Stimulated activated CD8-positive, alpha-beta memory T cell treated with anti-CD3 and anti-CD28 coated beads, Interleukin-12 subunit alpha, Interleukin-12 subunit beta, amount 100 ng/mL, for 4 hours (primary cell): ENCODE data around the gene FNDC3B.
A peak's percentile ranks its signal among the peaks of the same experiment; 100 is the strongest.
"Not testable (repeated sequence)": the region's sequence is repeated elsewhere in the genome, so short reads cannot be mapped to it uniquely, and the experiment has no call there.

Experiments
- DNase-seq: peaks from one replicate; pipeline ENCODE4 v3.0.0-alpha.2; 2020; ENCODE audit warnings: low read depth

FNDC3B gene

GRCh38 chr3:172093581-172094443 is 54.4 kb downstream of the FNDC3B start:
- not testable (repeated sequence) for DNase-seq

GRCh38 chr3:172094621-172095557 is 55.5 kb downstream of the FNDC3B start:
- no peak for DNase-seq

- DNase-seq, result no peak
Measured at GRCh38 chr3:172096881-172097420, 57.6 kb downstream of the FNDC3B start.

GRCh38 chr3:172097585-172097984 is 58.2 kb downstream of the FNDC3B start:
- DNase-seq, result no peak

GRCh38 chr3:172098698-172099494 is 59.5 kb downstream of the FNDC3B start:
- no peak for DNase-seq

- no peak for DNase-seq
Measured at GRCh38 chr3:172099495-172099808, 60.1 kb downstream of the FNDC3B start.

- no peak for DNase-seq
Measured at GRCh38 chr3:172100482-172100881, 61.1 kb downstream of the FNDC3B start.

GRCh38 chr3:172101107-172101506 is 61.7 kb downstream of the FNDC3B start:
- DNase-seq, result no peak

GRCh38 chr3:172102123-172102882 is 62.9 kb downstream of the FNDC3B start:
- peak; percentile 9 for DNase-seq

- no peak for DNase-seq
Measured at GRCh38 chr3:172102883-172103310, 63.5 kb downstream of the FNDC3B start.

- no peak for DNase-seq
Measured at GRCh38 chr3:172103724-172104123, 64.3 kb downstream of the FNDC3B start.

GRCh38 chr3:172104471-172105072 is 65.2 kb downstream of the FNDC3B start:
- no peak for DNase-seq

GRCh38 chr3:172106037-172106954 is 66.9 kb downstream of the FNDC3B start:
- no peak for DNase-seq

- DNase-seq, result peak; percentile 40
Measured at GRCh38 chr3:172106989-172107388, 67.6 kb downstream of the FNDC3B start.

- peak; percentile 26 for DNase-seq
Measured at GRCh38 chr3:172107403-172107802, 68.0 kb downstream of the FNDC3B start.

GRCh38 chr3:172110127-172110779 is 70.9 kb downstream of the FNDC3B start:
- DNase-seq, result no peak

GRCh38 chr3:172111163-172111562 is 71.8 kb downstream of the FNDC3B start:
- no peak for DNase-seq

- no peak for DNase-seq
Measured at GRCh38 chr3:172112078-172112733, 72.8 kb downstream of the FNDC3B start.
